GM19438 (cell line): ENCODE data around the gene VWA1.
"Not testable (repeated sequence)": the region's sequence is repeated elsewhere in the genome, so short reads cannot be mapped to it uniquely, and the experiment has no call there.

Experiments used
- ATAC-seq: cut with Tn5 transposase; IDR thresholded peaks from one replicate; pipeline ENCODE4 v1.9.1; 2021; ENCODE audit warnings: low read depth; ENCODE audit not compliant: unreplicated experiment

VWA1 gene

DNA sequence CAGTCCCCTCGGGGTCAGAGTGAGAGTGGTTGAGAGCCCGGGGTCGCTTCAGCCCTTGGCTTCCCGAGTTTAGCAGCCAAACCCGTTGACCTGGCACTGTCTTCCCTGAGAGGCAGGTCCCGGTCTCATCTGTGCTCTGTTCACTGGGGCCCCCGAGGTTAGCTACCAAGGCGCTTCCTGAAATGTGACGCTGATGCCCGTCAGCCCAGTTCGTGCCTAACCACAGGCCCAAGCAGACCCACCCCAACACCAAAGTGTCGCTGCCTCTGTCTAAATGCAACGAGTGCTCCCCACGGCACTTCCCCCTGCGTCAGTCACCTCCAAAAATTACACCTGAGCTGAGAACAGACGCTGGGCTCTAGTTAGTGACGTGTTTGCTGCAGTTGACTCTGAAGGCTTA, 40.5 kb downstream of the VWA1 start:
- ATAC-seq: not testable (repeated sequence)

DNA sequence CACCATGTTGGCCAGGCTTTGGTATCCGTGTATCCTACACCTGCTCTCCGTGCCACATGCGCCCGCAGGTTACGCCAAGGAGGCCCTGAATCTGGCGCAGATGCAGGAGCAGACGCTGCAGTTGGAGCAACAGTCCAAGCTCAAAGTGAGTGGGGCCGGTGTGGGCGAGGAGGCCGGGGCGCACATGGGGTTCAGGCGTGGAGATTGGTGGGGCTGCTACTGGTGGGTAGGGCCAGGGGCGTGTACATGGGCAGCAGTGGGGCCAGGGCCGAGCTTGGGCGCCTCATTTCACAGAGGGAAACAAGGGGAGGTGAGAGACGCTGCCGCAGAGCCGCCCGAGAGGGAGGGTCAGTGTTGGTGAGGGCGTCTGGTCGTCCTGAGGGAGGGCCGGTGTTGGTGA, 41.7 kb downstream of the VWA1 start:
- no peak for ATAC-seq

DNA sequence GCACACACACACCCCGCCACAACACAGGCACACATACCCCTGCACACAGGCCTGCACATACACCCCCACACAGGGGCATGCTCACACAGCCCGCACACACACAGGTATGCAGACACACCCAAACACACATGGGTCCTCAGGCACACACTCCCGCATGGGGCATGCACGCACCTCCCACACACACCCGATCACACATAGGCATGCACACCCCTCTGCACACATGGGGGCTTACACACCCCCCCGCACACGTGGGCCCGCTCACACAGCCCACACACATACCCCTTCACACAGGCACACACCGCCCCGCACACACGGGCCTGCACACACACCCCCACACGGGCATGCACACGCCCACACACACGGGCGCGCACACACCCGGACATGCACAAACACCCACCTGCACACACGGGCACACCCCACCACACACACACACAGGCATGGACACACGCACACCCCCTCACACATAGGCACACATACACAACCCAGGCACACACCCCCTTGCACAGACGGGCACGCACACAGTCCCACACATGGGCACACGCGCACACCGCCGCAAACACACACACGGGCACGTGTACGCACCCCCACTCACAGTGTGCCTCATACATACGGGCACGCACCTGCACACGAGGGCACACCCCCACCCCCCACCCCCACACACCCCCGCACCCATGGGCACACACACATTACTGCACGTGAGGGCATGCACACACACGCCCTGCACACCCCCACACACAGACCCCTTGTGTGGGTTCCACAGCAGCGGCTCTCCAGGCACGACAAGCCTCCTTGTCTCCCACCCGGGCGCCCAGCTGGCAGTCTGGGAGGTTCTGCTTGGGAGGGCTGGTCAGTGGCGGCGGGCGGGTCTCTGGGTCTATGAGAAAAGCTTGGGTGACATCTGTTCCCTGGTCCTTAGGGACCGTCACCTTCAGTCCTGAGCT, 44.3 kb downstream of the VWA1 start:
- ATAC-seq: no peak

DNA sequence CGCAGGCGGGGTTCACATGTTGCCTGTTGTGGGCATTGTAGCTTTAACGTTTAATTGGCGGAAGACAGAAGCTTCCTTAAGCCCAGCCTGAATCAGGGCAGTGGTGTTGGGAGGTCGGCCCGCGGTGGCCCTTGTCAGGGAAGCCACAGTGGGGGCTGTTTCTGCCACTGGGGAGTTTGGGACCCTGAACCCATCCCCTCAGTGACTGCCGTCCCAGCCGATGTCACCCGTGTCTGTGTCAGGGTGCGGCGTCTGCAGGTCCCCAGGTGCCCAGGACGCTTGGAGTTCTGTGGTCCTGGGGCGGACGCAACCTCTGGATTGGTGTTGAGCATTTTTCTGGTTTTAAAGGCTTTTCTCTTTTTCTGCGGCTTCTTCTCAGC, 45.0 kb downstream of the VWA1 start:
- not testable (repeated sequence) for ATAC-seq

DNA sequence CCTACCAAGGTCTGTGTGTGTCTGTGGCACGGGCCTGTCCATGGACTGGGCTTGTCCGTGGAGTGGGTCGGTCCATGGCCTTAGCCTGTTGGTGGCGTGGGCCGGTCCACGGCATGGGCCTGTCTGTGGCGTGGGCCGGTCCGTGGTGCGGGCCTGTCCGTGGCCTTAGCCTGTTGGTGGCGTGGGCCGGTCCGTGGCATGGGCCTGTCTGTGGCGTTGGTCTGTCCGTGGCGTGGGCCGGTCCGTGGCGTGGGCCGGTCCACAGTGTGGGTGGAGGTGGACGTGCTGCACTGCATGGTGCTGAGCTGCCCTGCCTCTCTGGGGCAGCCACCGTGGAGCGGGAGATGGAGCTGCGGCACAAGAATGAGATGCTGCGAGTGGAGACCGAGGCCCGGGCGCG, 46.3 kb downstream of the VWA1 start:
- not testable (repeated sequence) for ATAC-seq

DNA sequence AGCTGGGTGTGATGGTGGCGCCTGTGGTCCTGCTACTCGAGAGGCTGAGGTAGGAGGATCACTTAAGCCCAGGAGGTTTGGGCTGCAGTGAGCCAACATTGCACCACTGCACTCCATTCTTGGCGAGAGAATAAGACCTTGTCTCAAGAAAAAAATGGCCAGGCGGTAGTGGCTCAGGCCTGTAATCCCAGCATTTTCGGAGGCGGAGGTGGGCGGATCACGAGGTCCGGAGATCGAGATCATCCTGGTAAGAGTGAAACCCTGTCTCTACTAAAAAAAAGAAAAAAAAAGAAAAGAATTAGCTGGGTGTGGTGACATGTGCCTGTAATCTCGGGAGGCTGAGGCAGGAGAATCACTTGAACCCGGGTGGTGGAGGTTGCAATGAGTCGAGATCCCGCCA, 47.4 kb downstream of the VWA1 start:
- no peak for ATAC-seq

DNA sequence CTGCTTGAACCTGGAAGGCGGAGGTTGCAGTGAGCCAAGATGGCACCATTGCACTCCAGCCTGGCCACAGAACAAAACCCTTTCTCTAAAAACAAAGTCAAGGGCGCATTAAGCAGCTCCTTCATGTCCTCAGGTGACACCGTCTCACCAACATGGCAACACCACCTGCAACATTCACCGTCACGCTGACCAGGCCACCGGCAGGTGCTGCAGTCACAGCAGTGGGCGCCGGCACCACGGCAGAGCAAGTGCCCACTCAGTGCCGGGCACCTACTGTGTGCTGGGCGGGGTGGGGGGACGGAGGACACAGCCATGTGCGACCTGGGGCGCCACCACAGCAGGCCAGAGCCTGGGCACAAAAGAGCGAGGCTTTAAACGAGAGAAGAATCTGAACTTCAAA, 48.2 kb downstream of the VWA1 start:
- no peak for ATAC-seq

DNA sequence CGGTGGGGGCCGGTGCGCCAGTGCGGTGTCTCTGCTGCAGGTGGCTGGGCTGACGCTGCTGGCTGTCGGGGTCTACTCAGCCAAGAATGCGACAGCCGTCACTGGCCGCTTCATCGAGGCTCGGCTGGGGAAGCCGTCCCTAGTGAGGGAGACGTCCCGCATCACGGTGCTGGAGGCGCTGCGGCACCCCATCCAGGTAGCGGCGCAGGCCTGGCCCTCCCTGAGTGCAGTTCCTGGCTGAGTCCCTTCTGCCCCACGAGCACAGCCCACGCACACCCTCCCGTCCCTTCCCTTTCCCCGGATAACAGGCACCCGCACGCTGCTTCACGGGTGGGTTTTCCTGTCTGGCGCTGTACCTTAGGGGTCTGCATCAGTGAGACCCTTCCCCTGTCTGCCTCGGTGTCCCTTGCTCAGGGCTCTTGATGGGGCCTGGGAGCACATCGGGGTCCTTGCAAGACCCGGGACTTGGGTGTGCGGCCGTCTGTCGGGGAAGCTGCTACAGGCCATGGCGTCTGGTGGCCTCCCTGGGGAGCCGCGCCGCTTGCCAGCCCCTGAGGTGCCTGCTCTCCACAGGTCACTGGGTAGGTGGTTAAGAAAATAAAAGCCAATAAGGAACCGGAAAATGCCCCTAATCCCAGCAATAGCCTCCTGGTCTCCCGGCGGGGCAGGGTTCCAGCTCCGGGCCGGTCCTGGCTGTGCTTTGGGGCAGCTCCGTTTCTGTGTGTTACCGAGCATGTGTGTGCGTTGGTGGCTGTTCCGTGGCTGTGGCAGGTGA, 49.7 kb downstream of the VWA1 start:
- not testable (repeated sequence) for ATAC-seq

DNA sequence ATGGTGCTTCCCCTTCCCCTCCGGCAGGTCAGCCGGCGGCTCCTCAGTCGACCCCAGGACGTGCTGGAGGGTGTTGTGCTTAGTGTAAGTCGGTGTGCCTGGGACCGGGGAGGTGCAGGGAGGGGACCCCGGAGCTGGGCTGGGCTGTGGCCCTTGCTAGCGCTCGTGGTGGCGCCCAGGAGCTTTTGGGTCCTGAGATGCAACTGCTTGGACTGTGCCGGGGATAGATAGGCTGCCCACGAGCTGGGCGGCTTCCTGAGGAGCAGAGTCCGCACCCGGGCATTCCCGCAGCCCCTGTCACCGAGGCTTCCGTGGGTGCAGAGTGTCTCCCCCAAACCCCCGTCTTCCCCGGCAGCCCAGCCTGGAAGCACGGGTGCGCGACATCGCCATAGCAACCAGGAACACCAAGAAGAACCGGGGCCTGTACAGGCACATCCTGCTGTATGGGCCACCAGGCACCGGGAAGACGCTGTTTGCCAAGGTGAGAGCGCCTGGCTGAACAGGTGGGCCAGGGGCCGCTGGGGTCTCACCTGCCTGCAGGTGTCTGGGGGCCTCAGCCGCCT, 50.3 kb downstream of the VWA1 start:
- ATAC-seq: not testable (repeated sequence)

DNA sequence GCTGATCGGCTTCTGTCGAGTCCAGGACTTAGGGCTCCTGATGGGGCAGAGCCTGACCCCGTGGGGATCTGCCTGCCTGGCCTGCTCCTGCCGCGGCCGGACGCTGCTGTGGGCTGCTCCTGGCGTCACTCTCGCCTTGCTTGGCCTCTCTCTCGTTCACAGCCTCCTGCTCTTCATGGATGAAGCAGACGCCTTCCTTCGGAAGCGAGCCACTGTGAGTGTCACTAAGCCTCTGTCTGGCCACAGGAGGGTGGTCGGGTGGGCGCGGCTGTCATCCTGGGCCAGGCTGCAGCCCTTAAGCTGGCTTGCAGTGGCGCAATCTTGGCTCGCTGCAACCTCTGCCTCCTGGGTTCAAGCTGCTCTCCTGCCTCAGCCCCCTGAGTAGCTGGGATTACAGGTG, 52.2 kb downstream of the VWA1 start:
- ATAC-seq: no peak

DNA sequence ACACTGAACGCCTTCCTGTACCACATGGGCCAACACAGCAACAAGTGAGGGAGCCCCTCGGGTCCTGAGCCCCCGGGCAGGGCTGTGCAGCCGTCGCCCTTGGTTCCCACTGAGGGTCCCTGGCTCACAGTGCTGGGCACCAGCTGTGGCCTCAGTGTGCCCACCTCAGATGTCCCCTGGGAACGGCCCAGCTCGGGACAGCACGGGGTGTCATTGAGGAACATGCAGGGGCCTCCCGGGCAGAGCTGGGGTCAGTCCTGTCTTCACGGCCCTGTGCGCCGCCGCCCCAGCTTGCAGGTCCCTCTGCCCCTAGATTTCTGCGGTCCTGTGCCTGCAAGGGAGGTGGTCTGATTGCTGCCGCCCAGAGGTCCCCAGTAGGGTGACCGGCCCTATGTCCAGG, 53.7 kb downstream of the VWA1 start:
- ATAC-seq: no peak

DNA sequence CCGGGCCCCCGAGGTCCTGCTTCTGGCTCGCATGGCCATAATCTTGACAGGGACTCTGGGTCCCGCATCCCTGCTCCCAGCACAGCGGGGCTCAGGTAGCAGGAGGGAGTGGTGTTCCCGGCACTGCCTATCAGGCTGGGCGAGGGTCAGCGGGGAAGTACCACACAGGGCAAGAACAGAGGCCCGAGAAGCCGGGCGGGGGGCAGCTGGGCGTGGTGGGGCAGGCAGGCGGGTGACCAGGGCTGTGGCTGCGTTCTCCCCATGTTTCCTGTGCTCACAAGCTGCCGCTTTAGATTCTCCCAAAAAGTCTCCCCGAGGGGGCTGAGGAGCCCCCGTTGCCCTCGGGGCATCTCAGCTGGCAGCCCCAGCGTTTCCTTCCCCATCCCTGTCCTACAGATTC, 54.4 kb downstream of the VWA1 start:
- ATAC-seq: no peak

DNA sequence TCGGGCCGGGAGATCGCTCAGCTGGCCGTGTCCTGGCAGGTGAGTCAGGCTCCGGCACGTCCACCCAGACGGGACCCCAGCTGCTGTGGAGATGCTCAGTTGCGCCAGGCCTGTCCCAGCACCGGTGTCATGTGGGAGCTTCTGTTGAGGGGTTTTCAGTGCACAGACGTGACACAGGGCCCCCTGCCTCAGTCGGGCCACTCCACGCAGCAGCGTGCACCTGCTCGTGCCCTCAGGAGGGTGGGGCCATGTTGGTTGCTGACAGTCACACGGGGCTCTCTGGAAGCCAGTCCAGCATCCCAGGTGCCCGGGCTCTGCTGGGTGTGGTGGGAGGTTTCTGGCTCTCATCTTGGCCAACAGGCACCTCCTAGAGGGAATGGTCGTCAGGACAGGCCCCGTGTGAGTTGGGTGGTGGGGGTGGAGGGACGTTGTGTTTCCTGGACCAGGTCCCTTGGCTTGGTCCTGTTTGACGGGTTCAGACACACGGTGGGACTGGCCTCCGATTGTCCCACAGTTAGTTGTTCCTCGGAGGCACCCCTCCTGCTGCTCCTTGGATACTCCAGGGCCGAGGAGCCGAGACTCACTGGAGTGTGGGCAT, 55.2 kb downstream of the VWA1 start:
- no peak for ATAC-seq

DNA sequence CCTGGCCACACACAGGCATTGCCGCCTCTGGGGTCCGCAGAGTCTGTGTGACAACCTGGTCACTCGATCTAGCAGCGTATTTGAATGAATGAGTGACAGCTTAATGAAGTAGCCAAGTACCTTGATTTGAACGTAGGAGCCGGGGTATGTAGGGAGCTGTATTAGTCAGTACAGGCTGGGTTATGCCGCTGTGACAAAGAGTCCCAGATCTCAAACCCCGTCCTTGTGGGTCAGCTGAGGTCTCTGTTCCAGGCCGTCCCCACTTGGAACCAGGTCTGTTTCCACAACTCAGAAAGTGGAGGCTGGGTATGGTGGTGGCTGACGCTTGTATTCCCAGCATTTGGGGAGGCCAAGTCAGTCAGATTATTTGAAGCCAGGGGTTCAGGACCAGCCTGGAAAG, 56.1 kb downstream of the VWA1 start:
- no peak for ATAC-seq
